Epithelial cell of esophagus (primary cell): ENCODE data around the gene ZCCHC14.

Experiments
- DNase-seq: peaks from one replicate; pipeline ENCODE4 v3.0.0; 2010; ENCODE audit warnings: low read depth
- H3K4me3 ChIP-seq: 2 replicates; pipeline ENCODE4 v1.5.1; 2011; ENCODE audit warnings: mild to moderate bottlenecking, low read length, control low read depth
- TF ChIP-seq, protein P1 (sequence below): IDR thresholded peaks from 2 replicates; pipeline ENCODE4 v1.5.1; 2011; ENCODE audit warnings: low read depth, mild to moderate bottlenecking, low read length, control low read depth, inconsistent platforms; ENCODE audit not compliant: insufficient read depth; ENCODE audit errors: missing control alignments

ZCCHC14 gene

GRCh38 chr16:87534030-87534653, 41.3 kb upstream of the ZCCHC14 start:
- TF ChIP-seq, protein P1, sequence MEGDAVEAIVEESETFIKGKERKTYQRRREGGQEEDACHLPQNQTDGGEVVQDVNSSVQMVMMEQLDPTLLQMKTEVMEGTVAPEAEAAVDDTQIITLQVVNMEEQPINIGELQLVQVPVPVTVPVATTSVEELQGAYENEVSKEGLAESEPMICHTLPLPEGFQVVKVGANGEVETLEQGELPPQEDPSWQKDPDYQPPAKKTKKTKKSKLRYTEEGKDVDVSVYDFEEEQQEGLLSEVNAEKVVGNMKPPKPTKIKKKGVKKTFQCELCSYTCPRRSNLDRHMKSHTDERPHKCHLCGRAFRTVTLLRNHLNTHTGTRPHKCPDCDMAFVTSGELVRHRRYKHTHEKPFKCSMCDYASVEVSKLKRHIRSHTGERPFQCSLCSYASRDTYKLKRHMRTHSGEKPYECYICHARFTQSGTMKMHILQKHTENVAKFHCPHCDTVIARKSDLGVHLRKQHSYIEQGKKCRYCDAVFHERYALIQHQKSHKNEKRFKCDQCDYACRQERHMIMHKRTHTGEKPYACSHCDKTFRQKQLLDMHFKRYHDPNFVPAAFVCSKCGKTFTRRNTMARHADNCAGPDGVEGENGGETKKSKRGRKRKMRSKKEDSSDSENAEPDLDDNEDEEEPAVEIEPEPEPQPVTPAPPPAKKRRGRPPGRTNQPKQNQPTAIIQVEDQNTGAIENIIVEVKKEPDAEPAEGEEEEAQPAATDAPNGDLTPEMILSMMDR = no peak
- no peak overlapping the region for H3K4me3 ChIP-seq
- DNase-seq = no peak

DNA sequence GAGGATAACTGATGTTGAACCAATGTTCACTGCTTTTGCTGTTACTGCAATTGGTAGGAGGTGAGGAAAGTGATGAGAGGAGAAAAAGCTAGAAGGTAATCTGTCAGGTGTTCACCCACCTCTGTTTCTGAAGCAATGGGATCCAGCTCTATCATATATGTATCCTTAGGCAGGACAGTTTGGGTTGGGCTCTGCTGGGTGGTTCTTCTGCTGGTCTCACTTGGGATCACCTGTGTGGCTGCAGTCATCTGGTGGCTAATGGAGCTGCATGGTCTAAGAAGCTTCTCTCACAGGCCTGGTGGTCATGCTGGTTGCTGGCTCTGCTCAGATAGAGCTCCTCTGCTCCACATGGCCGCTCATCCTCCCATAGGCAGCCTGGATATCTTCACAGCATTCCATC, 40.2 kb upstream of the ZCCHC14 start:
- TF ChIP-seq, protein P1 = no peak
- no peak overlapping the region for H3K4me3 ChIP-seq
- DNase-seq = no peak

DNA sequence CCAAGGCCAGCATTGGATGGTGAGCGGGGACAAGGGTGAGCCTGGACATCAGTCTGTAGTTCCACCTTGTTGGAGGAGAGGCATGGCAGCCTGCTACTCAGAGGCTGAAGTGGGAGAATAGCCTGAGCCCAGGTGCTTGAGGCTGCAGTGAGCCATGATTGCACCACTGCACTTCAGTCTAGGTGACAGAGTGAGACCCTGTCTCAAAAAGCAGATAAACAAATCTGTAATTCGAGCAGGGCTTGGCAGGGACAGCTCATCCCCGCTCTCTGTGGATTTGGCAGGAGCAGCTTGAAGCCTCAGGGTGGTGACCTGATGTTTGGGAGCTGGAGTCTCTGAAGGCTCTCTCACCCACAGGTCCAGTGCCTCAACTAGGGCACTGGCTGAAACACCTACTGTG, 38.6 kb upstream of the ZCCHC14 start:
- TF ChIP-seq, protein P1 = no peak
- H3K4me3 ChIP-seq = no peak overlapping the region
- no peak for DNase-seq

DNA sequence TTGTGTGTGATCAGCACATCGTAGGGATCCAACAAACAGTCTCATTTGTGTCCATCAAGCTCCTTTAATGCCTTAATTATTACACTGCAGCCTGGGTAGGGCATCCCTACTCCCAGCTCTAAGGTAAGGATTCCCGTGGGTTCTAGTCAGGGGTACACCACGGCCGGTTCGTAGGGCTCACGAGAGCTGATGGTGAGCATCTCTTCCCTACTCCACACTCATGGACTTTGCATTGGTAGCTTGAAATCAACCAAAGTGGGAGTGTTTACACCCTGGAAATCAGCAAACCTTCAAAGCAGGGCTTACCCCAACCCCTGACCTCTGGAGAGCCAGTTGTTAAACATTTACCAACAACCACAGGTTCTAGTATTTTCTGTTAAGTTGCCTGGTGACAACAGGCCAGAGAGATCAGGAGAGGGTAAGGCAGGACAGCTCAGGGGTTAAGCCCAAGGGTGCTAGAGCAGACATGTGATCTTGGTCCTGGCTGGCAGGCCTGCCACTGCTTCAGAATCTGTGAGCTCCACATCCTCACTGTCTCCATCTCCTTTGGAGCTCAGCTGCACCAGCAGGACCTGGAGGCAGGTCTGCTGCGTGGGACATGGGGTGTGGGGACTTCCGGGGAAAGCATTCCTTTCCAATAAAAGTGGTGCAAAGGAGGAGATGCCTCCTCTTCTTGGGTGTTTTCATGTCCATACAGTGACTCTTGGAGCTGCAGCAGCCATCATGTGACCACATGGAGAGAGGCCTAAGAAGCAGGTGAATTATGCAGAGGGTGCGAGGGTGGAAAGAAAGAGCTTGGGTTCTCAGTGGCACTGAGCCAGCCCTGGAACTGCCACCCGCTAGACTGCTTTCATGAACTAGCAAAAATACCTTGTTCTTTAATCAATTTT, 36.1 kb upstream of the ZCCHC14 start:
- no peak overlapping the region for H3K4me3 ChIP-seq
- DNase-seq = no peak
- TF ChIP-seq, protein P1 = no peak

DNA sequence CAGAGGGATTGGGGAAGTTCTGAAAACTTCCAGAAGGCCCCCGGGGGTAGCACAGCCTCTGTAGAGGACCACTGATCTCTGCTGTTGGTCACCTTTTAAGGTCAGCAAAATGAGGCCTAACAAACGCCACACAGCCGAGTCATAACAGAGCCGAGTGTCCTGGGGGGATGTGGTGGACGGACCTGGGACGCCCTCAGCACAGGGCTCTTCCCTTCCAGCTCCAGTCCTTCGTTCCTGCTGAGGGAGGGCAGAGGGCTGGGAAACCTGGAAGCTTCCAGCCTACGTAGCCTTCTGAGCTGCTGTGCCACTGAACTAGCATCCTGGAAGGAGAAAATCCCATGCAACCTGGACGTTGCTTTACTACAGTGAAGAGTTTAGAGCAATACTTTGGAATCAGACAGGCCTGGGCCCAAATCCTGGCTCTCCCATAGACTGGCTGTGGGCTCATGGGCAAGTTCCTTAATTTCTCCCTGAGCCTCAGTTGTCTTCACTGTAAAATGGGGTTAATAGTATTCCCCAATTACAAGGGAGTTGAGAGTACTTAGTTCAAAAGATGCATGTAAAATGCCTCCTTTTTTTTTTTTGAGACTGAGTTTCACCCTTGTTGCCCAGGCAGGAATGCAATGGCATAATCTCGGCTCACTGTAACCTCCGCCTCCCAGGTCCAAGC, 34.4 kb upstream of the ZCCHC14 start:
- no peak overlapping the region for H3K4me3 ChIP-seq
- TF ChIP-seq, protein P1 = no peak
- no peak for DNase-seq

DNA sequence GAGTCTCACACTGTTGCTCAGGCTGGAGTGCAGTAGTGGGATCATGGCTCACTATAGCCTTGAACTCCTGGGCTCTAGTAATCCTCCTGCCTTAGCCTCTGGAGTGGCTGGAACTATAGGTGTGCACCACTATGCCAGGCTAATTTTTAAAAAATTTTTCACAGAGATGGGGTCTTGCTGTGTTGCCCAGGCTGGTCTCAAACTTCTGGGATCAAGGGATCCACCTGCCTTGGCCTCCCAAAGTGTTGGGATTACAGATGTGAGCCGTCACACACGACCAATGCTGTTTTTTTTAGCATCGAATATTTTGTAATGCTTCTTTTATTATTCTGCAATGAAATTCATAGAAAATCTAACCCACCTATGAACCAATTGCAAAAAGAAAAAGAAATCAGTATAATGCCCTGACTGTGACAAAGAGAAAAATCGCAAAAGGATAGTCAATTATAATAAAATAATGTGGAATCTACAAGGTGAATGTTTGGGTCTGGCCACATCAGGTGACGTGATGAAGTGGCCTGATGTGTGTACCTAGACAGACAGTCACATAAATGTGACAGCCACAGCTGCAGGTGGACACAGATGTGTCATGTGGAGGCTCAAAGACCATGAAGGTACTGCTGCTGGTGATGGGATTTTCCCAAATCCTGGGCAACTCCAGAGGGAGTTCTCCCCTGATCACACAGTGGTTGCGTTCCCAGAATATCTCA, 33.6 kb upstream of the ZCCHC14 start:
- DNase-seq = no peak
- TF ChIP-seq, protein P1 = no peak
- H3K4me3 ChIP-seq = no peak overlapping the region
